Vagina (tissue), 2 donors: ENCODE results near the gene SAE1. TPM values are rescaled to one million over a fixed set of nuclear protein-coding genes. Genes with fewer than 3 reads are reported as not detected.
A peak's percentile ranks its signal among the peaks of the same experiment; 100 is the strongest.

Experiments
- DNase-seq, 2 donors: peaks; one replicate each; pipeline ENCODE4 v3.0.0-alpha.2; 2017; ENCODE audit errors: extremely low spot score in 2 of 2
- H3K27ac ChIP-seq: fragments of 200-600 bp; sonication (generic); one replicate; pipeline ENCODE4 v1.5.1; 2019
- H3K27me3 ChIP-seq: fragments of 200-600 bp; sonication (generic); one replicate; pipeline ENCODE4 v1.5.1; 2019
- H3K36me3 ChIP-seq, 2 donors: fragments of 200-600 bp; sonication (generic); one replicate each; pipeline ENCODE4 v1.5.1; 2017 to 2019
- H3K4me1 ChIP-seq: fragments of 200-600 bp; sonication (generic); one replicate; pipeline ENCODE4 v1.5.1; 2019
- H3K4me3 ChIP-seq, 2 donors: fragments of 200-600 bp; sonication (generic); 1 replicate in 1 of 2; 2 replicates in 1 of 2; pipeline ENCODE4 v1.5.1; 2016 to 2019
- H3K9me3 ChIP-seq: fragments of 200-600 bp; sonication (generic); one replicate; pipeline ENCODE4 v1.5.1; 2019
- POLR2A ChIP-seq, 2 donors: fragments of 450-650 bp; IDR thresholded peaks; one replicate each; pipeline ENCODE4 v1.6.1; 2017; ENCODE audit warnings: antibody characterized with exemption in 2 of 2, mild to moderate bottlenecking in 2 of 2, moderate library complexity in 2 of 2
- POLR2AphosphoS5 ChIP-seq, 2 donors: sonication (generic); formaldehyde crosslinking; IDR thresholded peaks; one replicate each; pipeline ENCODE4 v1.9.0; 2017; ENCODE audit warnings: antibody characterized with exemption in 2 of 2, mild to moderate bottlenecking in 2 of 2, low read depth in 1 of 2; ENCODE audit not compliant: insufficient read depth in 1 of 2
- intact Hi-C: fragments of 100-400 bp; cut with DNase I; formaldehyde crosslinking; loops from one replicate; pipeline ENCODE4 v1.15.1; 2023
- total RNA-seq: library from RNA; depleted of rRNA; stranded (reverse); fragments of >200 nt; gene quantifications from one replicate; pipeline ENCODE4 v1.2.3, GENCODE V29; 2016
- TF ChIP-seq, protein P1 (sequence below), 3 experiments: fragments of 450-650 bp in 2 of 3; fragments of 200-600 bp in 1 of 3; sonication (generic) in 1 of 3; IDR thresholded peaks; one replicate each; pipeline ENCODE4 v1.5.1; 2017 to 2019; ENCODE audit warnings: antibody characterized with exemption in 3 of 3, mild to moderate bottlenecking in 2 of 3, moderate library complexity in 2 of 3

Gene SAE1
- total RNA-seq, 1 donor from 2014 or later = 32.7 TPM

DNA sequence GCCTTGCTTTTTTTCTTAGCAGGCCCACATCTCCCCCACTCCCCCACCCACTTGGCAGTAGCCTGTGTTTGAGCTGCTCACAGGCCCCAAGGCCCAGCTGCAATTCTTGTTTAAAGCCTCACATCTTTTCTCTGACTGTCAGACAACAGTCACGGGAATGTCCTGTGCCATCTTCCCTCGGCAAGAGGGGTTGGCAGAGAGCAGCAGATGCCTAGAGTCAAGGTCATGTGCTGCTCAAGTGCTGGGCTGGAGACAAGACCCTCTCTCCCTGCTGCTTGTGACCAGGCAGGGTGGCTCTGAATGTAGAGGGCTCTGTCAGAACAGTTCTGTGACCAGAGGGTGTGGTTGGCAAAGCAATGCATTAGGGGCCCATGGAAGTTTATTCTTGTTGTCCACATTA is 53.0 kb downstream of the SAE1 start:
- intact Hi-C loops = no loop called here
- Histone ChIP-seq H3K9me3 (no peaks in the 10 kb centered on the region), H3K27ac (no peak overlapping the region), H3K27me3 (no peaks in the 10 kb centered on the region), H3K4me1 (peaks cover 6% of the 10 kb centered on the region), H3K4me3 (no peak overlapping the region), H3K36me3 (peaks cover 0 to 7% of the 10 kb centered on the region in 2 donors)
- TF ChIP-seq, protein P1, sequence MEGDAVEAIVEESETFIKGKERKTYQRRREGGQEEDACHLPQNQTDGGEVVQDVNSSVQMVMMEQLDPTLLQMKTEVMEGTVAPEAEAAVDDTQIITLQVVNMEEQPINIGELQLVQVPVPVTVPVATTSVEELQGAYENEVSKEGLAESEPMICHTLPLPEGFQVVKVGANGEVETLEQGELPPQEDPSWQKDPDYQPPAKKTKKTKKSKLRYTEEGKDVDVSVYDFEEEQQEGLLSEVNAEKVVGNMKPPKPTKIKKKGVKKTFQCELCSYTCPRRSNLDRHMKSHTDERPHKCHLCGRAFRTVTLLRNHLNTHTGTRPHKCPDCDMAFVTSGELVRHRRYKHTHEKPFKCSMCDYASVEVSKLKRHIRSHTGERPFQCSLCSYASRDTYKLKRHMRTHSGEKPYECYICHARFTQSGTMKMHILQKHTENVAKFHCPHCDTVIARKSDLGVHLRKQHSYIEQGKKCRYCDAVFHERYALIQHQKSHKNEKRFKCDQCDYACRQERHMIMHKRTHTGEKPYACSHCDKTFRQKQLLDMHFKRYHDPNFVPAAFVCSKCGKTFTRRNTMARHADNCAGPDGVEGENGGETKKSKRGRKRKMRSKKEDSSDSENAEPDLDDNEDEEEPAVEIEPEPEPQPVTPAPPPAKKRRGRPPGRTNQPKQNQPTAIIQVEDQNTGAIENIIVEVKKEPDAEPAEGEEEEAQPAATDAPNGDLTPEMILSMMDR (IDR thresholded peaks at IDR 0.05) = no peak
- no peak for TF ChIP-seq POLR2A (IDR thresholded peaks at IDR 0.05)
- TF ChIP-seq POLR2AphosphoS5 (IDR thresholded peaks at IDR 0.05; ENCODE audit: insufficient read depth in 1 of 2, low read depth in 1 of 2) = no peak
- DNase-seq = no peak

GRCh38 chr19:47186446-47187334 is 56.1 kb downstream of the SAE1 start:
- H3K4me1 ChIP-seq = peaks cover 34% of the 10 kb centered on the region
- no peaks in the 10 kb centered on the region for H3K9me3 ChIP-seq
- H3K27me3 ChIP-seq = no peaks in the 10 kb centered on the region
- TF ChIP-seq POLR2A (IDR thresholded peaks at IDR 0.05) (no peak), POLR2AphosphoS5 (IDR thresholded peaks at IDR 0.05; ENCODE audit: insufficient read depth in 1 of 2, low read depth in 1 of 2) (no peak)
- TF ChIP-seq, protein P1 (IDR thresholded peaks at IDR 0.05) = no peak
- H3K27ac ChIP-seq = no peak overlapping the region
- H3K36me3 ChIP-seq = peaks cover 0 to 7% of the 10 kb centered on the region in 2 donors
- intact Hi-C loops = no loop called here
- no peak for DNase-seq
- no peak overlapping the region for H3K4me3 ChIP-seq

GRCh38 chr19:47187335-47187655 is 56.7 kb downstream of the SAE1 start:
- DNase-seq = no peak
- H3K9me3 ChIP-seq = no peaks in the 10 kb centered on the region
- H3K4me1 ChIP-seq = peaks cover 34% of the 10 kb centered on the region
- no peak for TF ChIP-seq POLR2AphosphoS5 (IDR thresholded peaks at IDR 0.05; ENCODE audit: insufficient read depth in 1 of 2, low read depth in 1 of 2)
- TF ChIP-seq, protein P1 (IDR thresholded peaks at IDR 0.05) = no peak
- H3K4me3 ChIP-seq = no peak overlapping the region
- H3K27me3 ChIP-seq = no peaks in the 10 kb centered on the region
- peaks cover 0 to 7% of the 10 kb centered on the region in 2 donors for H3K36me3 ChIP-seq
- H3K27ac ChIP-seq = no peak overlapping the region
- intact Hi-C loops = no loop called here

GRCh38 chr19:47187797-47188196 is 57.2 kb downstream of the SAE1 start:
- Histone ChIP-seq H3K9me3 (no peaks in the 10 kb centered on the region), H3K36me3 (peaks cover 0 to 7% of the 10 kb centered on the region in 2 donors), H3K4me1 (peaks cover 33% of the 10 kb centered on the region), H3K27ac (no peak overlapping the region), H3K27me3 (no peaks in the 10 kb centered on the region), H3K4me3 (no peak overlapping the region)
- no peak for TF ChIP-seq POLR2A (IDR thresholded peaks at IDR 0.05)
- TF ChIP-seq POLR2AphosphoS5 (IDR thresholded peaks at IDR 0.05; ENCODE audit: insufficient read depth in 1 of 2, low read depth in 1 of 2) = no peak
- TF ChIP-seq, protein P1 (IDR thresholded peaks at IDR 0.05) = no peak
- intact Hi-C loops = no loop called here
- no peak for DNase-seq

GRCh38 chr19:47188507-47189033 is 57.9 kb downstream of the SAE1 start:
- Histone ChIP-seq H3K9me3 (no peaks in the 10 kb centered on the region), H3K27ac (peak overlapping the region; percentile 76), H3K4me3 (no peak overlapping the region), H3K4me1 (peaks cover 28% of the 10 kb centered on the region), H3K27me3 (no peaks in the 10 kb centered on the region), H3K36me3 (peaks cover 0 to 3% of the 10 kb centered on the region in 2 donors)
- TF ChIP-seq POLR2A (IDR thresholded peaks at IDR 0.05) (no peak), POLR2AphosphoS5 (IDR thresholded peaks at IDR 0.05; ENCODE audit: insufficient read depth in 1 of 2, low read depth in 1 of 2) (no peak)
- TF ChIP-seq, protein P1 (IDR thresholded peaks at IDR 0.05) = no peak
- DNase-seq = no peak
- intact Hi-C loops = no loop called here
